Measurements from ENCODE around the gene ATP11A. TPM values are rescaled to one million over a fixed set of nuclear protein-coding genes. Genes with fewer than 3 reads are reported as not detected.

ATP11A gene
- total and polyA plus RNA-seq, 5 donors from 2014 or later: 3.8 to 75.7 (median 5.0) TPM

DNA sequence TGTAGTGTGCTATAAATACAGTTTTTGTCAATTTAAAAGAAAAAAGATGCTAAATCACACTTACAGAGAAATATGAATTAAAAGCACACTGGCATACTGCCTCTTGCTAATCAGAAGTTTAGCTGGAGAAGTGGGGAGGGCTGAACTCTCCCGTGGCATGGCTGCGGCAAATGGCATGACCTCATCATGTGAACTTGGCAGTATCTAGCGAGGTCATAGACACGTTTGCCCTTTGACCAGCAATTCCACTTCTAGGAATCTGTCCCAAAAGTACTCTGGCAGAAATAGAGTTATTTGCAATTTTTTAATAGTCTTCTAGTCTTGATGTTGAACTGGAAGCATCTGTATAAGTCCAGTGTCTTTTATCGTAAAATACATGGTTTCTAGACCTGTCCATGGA is 237.2 kb downstream of the ATP11A start:
- ATAC-seq (ENCODE audit: low read depth in 2 of 2) (no peak), DNase-seq (no peak)
- H3K4me3 Mint-ChIP-seq: no peak overlapping the region
- no peaks in the 10 kb centered on the region for H3K4me1 ChIP-seq (ENCODE audit: control insufficient read depth, insufficient read depth, low read length, poor library complexity, severe bottlenecking)
- no peaks in the 10 kb centered on the region for H3K36me3 ChIP-seq (ENCODE audit: control insufficient read depth, insufficient read depth, low read length)
- H3K9me3 Mint-ChIP-seq: no peaks in the 10 kb centered on the region
- H3K4me3 ChIP-seq (ENCODE audit: low read depth, low read length): no peak overlapping the region
- H3K27ac ChIP-seq (ENCODE audit: insufficient read depth, low read length, poor library complexity, severe bottlenecking): no peak overlapping the region
- peaks cover 0 to 3% (median 0%) of the 10 kb centered on the region in 4 donors for H3K4me1 Mint-ChIP-seq
- H3K27ac Mint-ChIP-seq: no peak overlapping the region
- H3K27me3 ChIP-seq (ENCODE audit: control insufficient read depth, insufficient read depth, low read length): peaks cover 17% of the 10 kb centered on the region
- no peaks in the 10 kb centered on the region for H3K9me3 ChIP-seq (ENCODE audit: control insufficient read depth in 2 of 2, low read length in 2 of 2)
- H3K27me3 Mint-ChIP-seq: peaks cover 22% of the 10 kb centered on the region
- H3K36me3 Mint-ChIP-seq: no peaks in the 10 kb centered on the region

DNA sequence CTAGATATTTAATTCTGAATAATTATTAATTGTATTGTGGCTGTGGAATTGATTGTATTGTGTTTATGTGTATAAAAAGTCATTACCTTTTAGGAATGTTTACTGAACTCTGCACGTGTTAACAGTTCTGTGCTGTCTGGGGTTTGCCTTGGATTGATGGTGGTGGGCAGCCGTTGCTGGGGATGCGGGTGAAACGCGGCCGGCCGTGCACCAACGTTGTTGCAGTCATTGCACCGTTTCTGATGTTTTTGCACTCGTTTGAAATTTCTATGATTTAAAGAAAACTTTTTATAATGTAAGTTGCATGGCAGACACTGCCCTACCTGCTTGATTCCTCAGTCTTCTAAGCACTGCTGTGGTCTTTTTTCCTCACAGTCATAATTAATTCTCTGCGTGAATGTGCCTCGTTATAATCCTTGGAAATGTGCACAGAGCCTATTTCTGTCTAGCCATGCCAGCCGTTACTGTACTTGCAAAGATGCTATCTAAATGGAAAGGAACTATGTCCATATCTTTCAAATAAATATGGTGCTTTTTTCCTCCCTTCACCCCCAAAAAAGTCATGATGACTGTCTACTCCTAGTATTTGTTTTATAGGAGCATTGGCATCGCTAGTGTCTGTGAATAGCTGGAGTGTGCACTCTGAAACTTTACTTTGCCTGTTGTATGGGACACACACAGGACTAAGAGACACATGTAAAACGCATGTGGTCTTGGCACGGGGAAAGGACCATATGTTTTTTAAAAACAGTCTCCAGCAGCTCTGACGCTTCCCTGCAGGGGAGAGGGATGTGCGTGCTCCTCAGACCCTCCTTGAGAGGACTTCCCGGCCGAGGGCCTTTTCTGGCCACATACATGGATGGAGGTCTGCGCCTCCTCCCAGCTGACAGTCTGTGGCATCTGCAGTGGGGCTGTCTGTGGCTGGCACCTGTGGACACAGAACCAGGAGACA is 238.5 kb downstream of the ATP11A start:
- H3K27ac Mint-ChIP-seq: no peak overlapping the region
- no peaks in the 10 kb centered on the region for H3K36me3 ChIP-seq (ENCODE audit: control insufficient read depth, insufficient read depth, low read length)
- peaks cover 17% of the 10 kb centered on the region for H3K27me3 ChIP-seq (ENCODE audit: control insufficient read depth, insufficient read depth, low read length)
- H3K4me3 Mint-ChIP-seq: no peak overlapping the region
- H3K9me3 Mint-ChIP-seq: no peaks in the 10 kb centered on the region
- no peaks in the 10 kb centered on the region for H3K36me3 Mint-ChIP-seq
- H3K4me1 Mint-ChIP-seq: peaks cover 0 to 3% (median 0%) of the 10 kb centered on the region in 4 donors
- H3K27ac ChIP-seq (ENCODE audit: insufficient read depth, low read length, poor library complexity, severe bottlenecking): no peak overlapping the region
- ATAC-seq (ENCODE audit: low read depth in 2 of 2) (no peak), DNase-seq (no peak)
- no peaks in the 10 kb centered on the region for H3K4me1 ChIP-seq (ENCODE audit: control insufficient read depth, insufficient read depth, low read length, poor library complexity, severe bottlenecking)
- H3K4me3 ChIP-seq (ENCODE audit: low read depth, low read length): no peak overlapping the region
- H3K9me3 ChIP-seq (ENCODE audit: control insufficient read depth in 2 of 2, low read length in 2 of 2): no peaks in the 10 kb centered on the region
- H3K27me3 Mint-ChIP-seq: peaks cover 22% of the 10 kb centered on the region

DNA sequence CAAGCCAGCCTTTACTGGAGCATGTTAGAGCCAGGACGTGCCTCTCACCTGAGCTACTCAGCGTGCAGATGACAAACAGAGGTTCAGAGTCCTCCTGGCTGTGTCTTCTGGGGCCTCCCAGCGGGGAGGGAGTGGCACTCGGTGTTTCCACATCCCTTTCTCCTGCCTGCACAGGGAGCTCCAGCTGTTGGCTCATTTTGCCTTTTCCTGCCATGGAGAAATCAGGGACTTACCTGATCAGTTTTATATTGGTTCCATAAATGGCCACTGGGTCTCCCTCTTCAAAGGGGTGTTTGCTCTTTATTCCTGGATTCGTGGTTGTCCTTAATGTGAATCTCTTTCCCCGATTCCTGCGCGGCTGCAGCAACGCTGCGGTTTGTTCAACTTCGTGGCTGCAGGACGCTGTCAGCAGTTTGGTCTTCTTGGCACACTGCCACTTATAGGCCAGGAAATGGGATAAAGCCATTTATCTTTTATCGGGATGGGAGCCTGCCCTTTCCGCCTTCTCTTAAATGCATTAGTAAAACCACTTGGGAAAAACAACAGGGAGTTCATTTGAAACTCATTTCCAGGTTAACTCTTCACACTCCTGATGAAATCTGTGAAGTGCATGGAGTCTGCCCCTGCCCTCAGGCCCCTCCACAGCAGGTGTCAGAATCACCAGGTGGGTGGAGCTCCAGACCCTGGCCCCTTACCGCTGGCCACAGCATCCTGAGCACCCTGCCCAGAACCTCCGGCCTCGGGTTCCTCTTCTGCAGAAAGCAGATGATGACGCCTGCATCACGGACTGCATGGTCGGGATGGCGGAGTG is 239.3 kb downstream of the ATP11A start:
- peaks cover 0 to 3% (median 0%) of the 10 kb centered on the region in 4 donors for H3K4me1 Mint-ChIP-seq
- Histone ChIP-seq H3K4me3 (ENCODE audit: low read depth, low read length) (no peak overlapping the region), H3K9me3 (ENCODE audit: control insufficient read depth in 2 of 2, low read length in 2 of 2) (no peaks in the 10 kb centered on the region), H3K27me3 (ENCODE audit: control insufficient read depth, insufficient read depth, low read length) (peaks cover 15% of the 10 kb centered on the region), H3K27ac (ENCODE audit: insufficient read depth, low read length, poor library complexity, severe bottlenecking) (no peak overlapping the region), H3K4me1 (ENCODE audit: control insufficient read depth, insufficient read depth, low read length, poor library complexity, severe bottlenecking) (no peaks in the 10 kb centered on the region), H3K36me3 (ENCODE audit: control insufficient read depth, insufficient read depth, low read length) (no peaks in the 10 kb centered on the region)
- no peaks in the 10 kb centered on the region for H3K9me3 Mint-ChIP-seq
- H3K4me3 Mint-ChIP-seq: no peak overlapping the region
- H3K27me3 Mint-ChIP-seq: peaks cover 22% of the 10 kb centered on the region
- H3K36me3 Mint-ChIP-seq: no peaks in the 10 kb centered on the region
- no peak for DNase-seq
- no peak overlapping the region for H3K27ac Mint-ChIP-seq
- ATAC-seq (ENCODE audit: low read depth in 2 of 2): no peak

DNA sequence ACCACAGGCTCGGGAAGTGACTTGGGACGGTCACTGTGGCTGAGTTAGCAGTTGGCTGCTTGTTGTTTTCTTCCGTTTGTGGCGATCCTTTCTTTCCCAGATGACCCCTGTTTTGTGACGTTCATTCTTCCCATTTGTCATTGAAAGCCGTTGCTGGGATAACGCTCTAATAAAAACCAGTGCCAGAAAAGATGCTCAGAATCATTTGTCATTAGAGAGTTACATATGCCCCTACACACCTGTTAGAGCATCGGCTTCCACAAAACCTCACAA is 239.9 kb downstream of the ATP11A start:
- H3K27me3 ChIP-seq (ENCODE audit: control insufficient read depth, insufficient read depth, low read length): peaks cover 15% of the 10 kb centered on the region
- no peaks in the 10 kb centered on the region for H3K9me3 Mint-ChIP-seq
- H3K27ac Mint-ChIP-seq: no peak overlapping the region
- H3K27ac ChIP-seq (ENCODE audit: insufficient read depth, low read length, poor library complexity, severe bottlenecking): no peak overlapping the region
- no peak overlapping the region for H3K4me3 ChIP-seq (ENCODE audit: low read depth, low read length)
- ATAC-seq (ENCODE audit: low read depth in 2 of 2) (no peak), DNase-seq (no peak)
- no peaks in the 10 kb centered on the region for H3K9me3 ChIP-seq (ENCODE audit: control insufficient read depth in 2 of 2, low read length in 2 of 2)
- no peak overlapping the region for H3K4me3 Mint-ChIP-seq
- peaks cover 0 to 3% (median 0%) of the 10 kb centered on the region in 4 donors for H3K4me1 Mint-ChIP-seq
- no peaks in the 10 kb centered on the region for H3K36me3 Mint-ChIP-seq
- H3K36me3 ChIP-seq (ENCODE audit: control insufficient read depth, insufficient read depth, low read length): no peaks in the 10 kb centered on the region
- peaks cover 22% of the 10 kb centered on the region for H3K27me3 Mint-ChIP-seq
- H3K4me1 ChIP-seq (ENCODE audit: control insufficient read depth, insufficient read depth, low read length, poor library complexity, severe bottlenecking): no peaks in the 10 kb centered on the region

DNA sequence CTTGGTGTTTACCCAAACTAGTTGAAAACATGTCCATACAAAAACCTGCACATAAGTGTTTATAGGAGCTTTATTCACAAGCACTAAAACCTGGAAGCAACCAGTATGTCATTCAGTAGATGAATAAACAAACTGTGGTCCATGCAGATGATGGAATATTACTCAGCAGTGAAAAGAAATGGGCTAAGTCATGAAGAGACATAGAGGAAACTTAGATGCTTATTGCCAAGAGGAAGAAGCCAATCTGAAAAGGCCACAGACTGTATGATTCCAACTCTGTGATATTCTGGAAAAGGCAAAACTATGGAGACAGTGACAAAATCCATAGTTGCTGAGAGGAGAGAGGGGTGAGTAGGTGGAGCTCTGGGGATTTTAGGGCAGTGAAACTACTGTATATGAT is 240.4 kb downstream of the ATP11A start:
- H3K9me3 ChIP-seq (ENCODE audit: control insufficient read depth in 2 of 2, low read length in 2 of 2): no peaks in the 10 kb centered on the region
- H3K4me3 ChIP-seq (ENCODE audit: low read depth, low read length): no peak overlapping the region
- H3K27me3 Mint-ChIP-seq: peaks cover 26% of the 10 kb centered on the region
- no peaks in the 10 kb centered on the region for H3K9me3 Mint-ChIP-seq
- H3K4me1 Mint-ChIP-seq: peaks cover 0 to 3% (median 0%) of the 10 kb centered on the region in 4 donors
- DNase-seq (no peak), ATAC-seq (ENCODE audit: low read depth in 2 of 2) (no peak)
- H3K4me1 ChIP-seq (ENCODE audit: control insufficient read depth, insufficient read depth, low read length, poor library complexity, severe bottlenecking): no peaks in the 10 kb centered on the region
- H3K27me3 ChIP-seq (ENCODE audit: control insufficient read depth, insufficient read depth, low read length): peaks cover 15% of the 10 kb centered on the region
- H3K36me3 Mint-ChIP-seq: no peaks in the 10 kb centered on the region
- no peak overlapping the region for H3K4me3 Mint-ChIP-seq
- no peaks in the 10 kb centered on the region for H3K36me3 ChIP-seq (ENCODE audit: control insufficient read depth, insufficient read depth, low read length)
- no peak overlapping the region for H3K27ac Mint-ChIP-seq
- H3K27ac ChIP-seq (ENCODE audit: insufficient read depth, low read length, poor library complexity, severe bottlenecking): no peak overlapping the region

DNA sequence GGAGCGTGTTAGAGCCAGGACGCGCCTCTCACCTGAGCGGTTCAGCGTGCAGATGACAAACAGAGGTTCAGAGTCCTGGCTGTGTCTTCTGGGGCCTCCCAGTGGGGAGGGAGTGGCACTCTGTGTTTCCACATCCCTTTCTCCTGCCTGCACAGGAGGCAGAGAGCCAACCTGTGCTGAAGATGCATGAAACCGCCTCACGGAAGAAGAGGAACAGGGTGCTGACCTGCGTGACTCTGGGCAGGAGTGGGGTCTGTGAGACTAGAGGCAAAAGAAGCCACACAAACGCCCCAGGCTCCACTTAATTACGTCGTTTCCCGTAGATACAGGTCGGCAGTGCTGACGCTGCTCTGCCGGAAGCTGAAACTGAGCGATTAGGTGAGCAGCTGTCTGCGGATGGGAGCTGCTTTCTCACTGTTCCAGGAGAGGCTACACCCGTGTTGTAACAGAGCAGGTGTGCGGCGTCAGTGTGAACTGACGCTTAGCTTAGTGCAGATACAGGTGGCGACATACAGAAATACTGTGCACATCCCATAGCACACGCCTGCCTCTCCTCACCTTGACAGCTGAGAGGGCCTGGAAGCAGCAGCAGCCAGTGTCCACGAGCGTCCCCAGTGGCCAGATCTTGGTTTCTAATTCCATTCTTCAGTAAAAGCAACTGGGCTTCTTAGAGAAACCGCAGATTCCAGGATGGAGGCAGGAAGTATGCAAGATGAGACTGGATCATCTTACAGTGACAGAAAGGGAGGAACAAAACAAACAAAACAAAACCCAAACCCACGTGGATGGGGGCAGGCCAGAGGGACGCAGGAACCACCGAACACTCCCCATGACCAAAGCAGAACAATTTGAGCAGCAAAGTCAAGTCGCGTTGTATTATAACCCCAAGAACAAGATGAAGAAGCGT is 241.4 kb downstream of the ATP11A start:
- H3K9me3 Mint-ChIP-seq: no peaks in the 10 kb centered on the region
- Histone ChIP-seq H3K9me3 (ENCODE audit: control insufficient read depth in 2 of 2, low read length in 2 of 2) (no peaks in the 10 kb centered on the region), H3K27ac (ENCODE audit: insufficient read depth, low read length, poor library complexity, severe bottlenecking) (no peak overlapping the region), H3K36me3 (ENCODE audit: control insufficient read depth, insufficient read depth, low read length) (no peaks in the 10 kb centered on the region), H3K27me3 (ENCODE audit: control insufficient read depth, insufficient read depth, low read length) (peaks cover 15% of the 10 kb centered on the region), H3K4me1 (ENCODE audit: control insufficient read depth, insufficient read depth, low read length, poor library complexity, severe bottlenecking) (no peaks in the 10 kb centered on the region), H3K4me3 (ENCODE audit: low read depth, low read length) (no peak overlapping the region)
- H3K4me3 Mint-ChIP-seq: no peak overlapping the region
- no peaks in the 10 kb centered on the region for H3K36me3 Mint-ChIP-seq
- no peak for DNase-seq
- H3K4me1 Mint-ChIP-seq: peaks cover 0 to 3% (median 0%) of the 10 kb centered on the region in 4 donors
- H3K27ac Mint-ChIP-seq: no peak overlapping the region
- ATAC-seq (ENCODE audit: low read depth in 2 of 2): no peak
- peaks cover 24% of the 10 kb centered on the region for H3K27me3 Mint-ChIP-seq

DNA sequence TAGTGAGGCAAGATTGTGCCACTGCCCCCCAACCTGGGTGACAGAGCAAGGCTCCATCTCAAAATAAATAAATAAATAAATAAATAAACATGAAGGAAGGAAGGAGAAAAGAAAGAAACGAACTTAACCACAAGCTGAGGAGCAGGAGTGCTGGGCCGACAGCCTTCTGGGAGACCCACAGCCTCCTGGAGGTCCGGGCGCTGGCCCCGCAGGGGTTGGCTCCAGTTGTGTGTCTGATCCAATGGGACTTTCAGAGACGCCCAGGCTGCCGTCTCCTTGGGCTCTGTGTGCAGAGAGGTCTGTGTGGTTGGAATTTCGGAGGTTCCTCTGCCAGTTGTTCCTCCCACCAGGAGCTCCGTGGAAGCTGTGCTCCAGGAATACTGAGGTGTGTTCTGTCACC is 243.1 kb downstream of the ATP11A start:
- Histone ChIP-seq H3K4me1 (ENCODE audit: control insufficient read depth, insufficient read depth, low read length, poor library complexity, severe bottlenecking) (no peaks in the 10 kb centered on the region), H3K9me3 (ENCODE audit: control insufficient read depth in 2 of 2, low read length in 2 of 2) (no peaks in the 10 kb centered on the region), H3K27me3 (ENCODE audit: control insufficient read depth, insufficient read depth, low read length) (peaks cover 15% of the 10 kb centered on the region), H3K4me3 (ENCODE audit: low read depth, low read length) (no peak overlapping the region), H3K27ac (ENCODE audit: insufficient read depth, low read length, poor library complexity, severe bottlenecking) (no peak overlapping the region), H3K36me3 (ENCODE audit: control insufficient read depth, insufficient read depth, low read length) (no peaks in the 10 kb centered on the region)
- Mint-ChIP-seq H3K4me1 (peaks cover 0 to 3% (median 0%) of the 10 kb centered on the region in 4 donors), H3K27ac (no peak overlapping the region), H3K27me3 (peaks cover 28% of the 10 kb centered on the region), H3K36me3 (no peaks in the 10 kb centered on the region), H3K4me3 (no peak overlapping the region), H3K9me3 (peaks cover 0 to 3% (median 0%) of the 10 kb centered on the region in 7 donors)
- ATAC-seq (ENCODE audit: low read depth in 2 of 2) (no peak), DNase-seq (no peak)

All from CD4-positive, CD25-positive, alpha-beta regulatory T cell (primary cell).